IPS-18a (cell line): ENCODE measurements around the gene OPRM1.

Source experiments
- H3K27ac ChIP-seq: one replicate; pipeline ENCODE4 v1.5.1; 2013; ENCODE audit warnings: low read length
- H3K27me3 ChIP-seq: one replicate; pipeline ENCODE4 v1.6.1; 2013; ENCODE audit warnings: mild to moderate bottlenecking, low read length; ENCODE audit not compliant: control insufficient read depth, insufficient read depth
- H3K36me3 ChIP-seq: one replicate; pipeline ENCODE4 v1.6.1; 2013; ENCODE audit warnings: low read depth, low read length; ENCODE audit not compliant: control insufficient read depth
- H3K4me1 ChIP-seq: one replicate; pipeline ENCODE4 v1.6.1; 2013; ENCODE audit warnings: low read depth, low read length; ENCODE audit not compliant: control insufficient read depth
- H3K4me3 ChIP-seq: one replicate; pipeline ENCODE4 v1.5.1; 2013; ENCODE audit warnings: low read length
- H3K9ac ChIP-seq: one replicate; pipeline ENCODE4 v1.6.1; 2013; ENCODE audit warnings: mild to moderate bottlenecking, low read length, moderate library complexity
- H3K9me3 ChIP-seq: one replicate; pipeline ENCODE4 v1.6.1; 2013; ENCODE audit warnings: low read depth, low read length; ENCODE audit not compliant: control insufficient read depth

OPRM1 gene

GRCh38 chr6:154039231-154039842 lies at the start of gene OPRM1:
Gene OPRM1, plus strand, starts transcription at chr6:154039240. Its CDS starts 305 bp downstream, at chr6:154039545.
- Histone ChIP-seq H3K36me3 (no peaks in the 10 kb centered on the region), H3K4me1 (no peaks in the 10 kb centered on the region), H3K9ac (no peak within 1 kb of the TSS), H3K9me3 (no peaks in the 10 kb centered on the region), H3K27ac (no peak within 1 kb of the TSS), H3K27me3 (peaks cover 25% of the 10 kb centered on the region), H3K4me3 (peak within 1 kb of the TSS; percentile 76)

DNA sequence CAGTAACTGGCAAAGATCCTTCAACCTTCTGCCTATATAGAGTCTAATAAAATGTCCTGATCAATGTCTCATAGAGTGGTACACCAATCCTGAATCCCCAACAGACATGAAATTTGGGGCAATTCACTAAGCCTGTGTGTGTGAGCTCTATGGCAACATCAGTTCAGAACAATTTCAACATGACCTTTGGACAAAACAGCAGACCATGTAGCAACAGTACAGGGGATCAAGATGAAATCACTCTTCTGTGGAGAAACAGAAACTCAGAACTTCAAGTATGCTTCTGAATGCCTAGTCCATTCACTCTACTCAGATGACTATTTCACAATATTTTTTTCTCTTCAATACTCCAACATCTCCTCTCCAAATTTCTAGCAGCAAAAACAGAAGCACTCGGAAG lies 49.1 kb upstream of the OPRM1 start:
- H3K36me3 ChIP-seq, result no peaks in the 10 kb centered on the region
- H3K4me3 ChIP-seq, result no peak overlapping the region
- no peaks in the 10 kb centered on the region for H3K9me3 ChIP-seq
- peaks cover 5% of the 10 kb centered on the region for H3K4me1 ChIP-seq
- H3K27me3 ChIP-seq, result no peaks in the 10 kb centered on the region
- no peak overlapping the region for H3K9ac ChIP-seq
- no peak overlapping the region for H3K27ac ChIP-seq

DNA sequence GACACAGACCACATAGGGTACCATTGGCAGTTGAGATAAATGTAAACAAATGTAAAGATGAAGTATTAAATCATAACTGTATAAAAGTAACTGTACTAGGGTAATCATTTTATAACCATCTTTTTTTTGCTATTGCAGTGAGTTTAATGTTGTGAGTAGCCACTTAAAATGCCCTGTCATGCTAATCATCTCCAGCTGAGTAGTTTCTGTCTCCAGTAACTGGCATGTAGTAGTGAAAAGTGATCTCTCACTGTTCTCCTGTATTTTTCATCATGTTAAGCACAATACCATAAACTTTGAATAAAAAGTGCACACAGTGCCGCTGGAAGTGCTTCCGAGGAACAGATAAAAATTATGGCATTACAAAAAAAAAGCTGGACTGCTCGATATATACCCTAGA lies 45.0 kb upstream of the OPRM1 start:
- H3K27me3 ChIP-seq, result no peaks in the 10 kb centered on the region
- no peaks in the 10 kb centered on the region for H3K9me3 ChIP-seq
- H3K4me1 ChIP-seq, result peaks cover 4% of the 10 kb centered on the region
- H3K4me3 ChIP-seq, result no peak overlapping the region
- H3K27ac ChIP-seq, result no peak overlapping the region
- no peaks in the 10 kb centered on the region for H3K36me3 ChIP-seq
- no peak overlapping the region for H3K9ac ChIP-seq

- Histone ChIP-seq H3K27ac (no peak overlapping the region), H3K4me1 (peaks cover 4% of the 10 kb centered on the region), H3K9me3 (no peaks in the 10 kb centered on the region), H3K36me3 (no peaks in the 10 kb centered on the region), H3K4me3 (no peak overlapping the region), H3K27me3 (no peaks in the 10 kb centered on the region), H3K9ac (no peak overlapping the region)
Measured at GRCh38 chr6:153994811-153995210, 44.2 kb upstream of the OPRM1 start.

GRCh38 chr6:153997221-153997620 lies 41.8 kb upstream of the OPRM1 start:
- Histone ChIP-seq H3K4me3 (no peak overlapping the region), H3K9ac (no peak overlapping the region), H3K9me3 (no peaks in the 10 kb centered on the region), H3K27ac (no peak overlapping the region), H3K4me1 (peaks cover 4% of the 10 kb centered on the region), H3K36me3 (no peaks in the 10 kb centered on the region), H3K27me3 (no peaks in the 10 kb centered on the region)

- Histone ChIP-seq H3K4me3 (no peak overlapping the region), H3K36me3 (no peaks in the 10 kb centered on the region), H3K9ac (no peak overlapping the region), H3K4me1 (no peaks in the 10 kb centered on the region), H3K27ac (no peak overlapping the region), H3K27me3 (no peaks in the 10 kb centered on the region), H3K9me3 (no peaks in the 10 kb centered on the region)
Measured at GRCh38 chr6:154001494-154002285, 37.4 kb upstream of the OPRM1 start.

- Histone ChIP-seq H3K36me3 (no peaks in the 10 kb centered on the region), H3K9me3 (no peaks in the 10 kb centered on the region), H3K27me3 (no peaks in the 10 kb centered on the region), H3K9ac (no peak overlapping the region), H3K27ac (no peak overlapping the region), H3K4me3 (no peak overlapping the region), H3K4me1 (no peaks in the 10 kb centered on the region)
Measured at GRCh38 chr6:154002894-154003293, 36.1 kb upstream of the OPRM1 start.

- no peak overlapping the region for H3K27ac ChIP-seq
- H3K9ac ChIP-seq, result no peak overlapping the region
- H3K27me3 ChIP-seq, result no peaks in the 10 kb centered on the region
- no peak overlapping the region for H3K4me3 ChIP-seq
- no peaks in the 10 kb centered on the region for H3K9me3 ChIP-seq
- H3K36me3 ChIP-seq, result no peaks in the 10 kb centered on the region
- no peaks in the 10 kb centered on the region for H3K4me1 ChIP-seq
Measured at GRCh38 chr6:154010371-154010770, 28.7 kb upstream of the OPRM1 start.

DNA sequence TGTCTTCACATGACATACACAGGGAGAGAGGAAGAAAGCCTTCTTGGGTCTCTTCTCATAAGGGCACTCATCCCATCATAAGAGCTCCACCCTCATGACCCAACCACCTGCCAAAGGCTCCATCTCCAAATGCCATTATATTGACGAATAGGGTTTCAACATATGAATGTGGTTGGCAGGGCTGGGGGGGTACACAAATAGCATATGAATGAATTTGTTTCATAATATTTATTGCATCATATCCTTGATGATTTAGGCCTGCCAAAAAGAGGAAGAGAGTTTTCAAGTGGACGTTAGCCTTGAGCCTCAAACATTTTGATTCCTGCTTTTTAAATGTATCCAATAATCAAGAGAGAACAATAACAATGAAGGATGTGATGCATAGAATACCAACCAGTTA lies 26.2 kb upstream of the OPRM1 start:
- no peak overlapping the region for H3K4me3 ChIP-seq

DNA sequence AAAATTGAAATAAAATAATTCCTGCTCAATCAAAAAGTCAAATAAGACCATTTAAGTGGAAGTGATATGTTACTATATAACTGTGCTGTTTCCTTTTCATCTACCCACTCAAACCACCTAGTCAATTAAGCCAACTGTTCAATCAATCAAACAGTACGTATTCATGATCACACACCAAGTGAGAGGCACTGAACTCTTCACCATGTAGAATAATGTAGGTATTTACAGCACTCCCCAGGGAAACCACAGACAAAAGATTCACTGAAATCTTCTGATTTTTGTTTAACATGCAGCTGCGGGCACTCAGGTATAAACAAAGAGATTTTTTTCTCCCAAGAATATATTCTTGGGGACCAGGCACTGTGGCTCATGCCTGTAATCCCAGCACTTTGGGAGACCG lies 21.3 kb upstream of the OPRM1 start:
- no peak overlapping the region for H3K27ac ChIP-seq
- no peak overlapping the region for H3K4me3 ChIP-seq
- H3K27me3 ChIP-seq, result no peaks in the 10 kb centered on the region
- no peaks in the 10 kb centered on the region for H3K36me3 ChIP-seq
- H3K9ac ChIP-seq, result no peak overlapping the region
- no peaks in the 10 kb centered on the region for H3K4me1 ChIP-seq
- no peaks in the 10 kb centered on the region for H3K9me3 ChIP-seq

More for the DNA sequence above, 26.2 kb upstream of the OPRM1 start:
- no peaks in the 10 kb centered on the region for H3K36me3 ChIP-seq
- H3K9ac ChIP-seq, result no peak overlapping the region
- no peaks in the 10 kb centered on the region for H3K4me1 ChIP-seq
- no peak overlapping the region for H3K27ac ChIP-seq
- no peaks in the 10 kb centered on the region for H3K27me3 ChIP-seq
- H3K9me3 ChIP-seq, result no peaks in the 10 kb centered on the region

DNA sequence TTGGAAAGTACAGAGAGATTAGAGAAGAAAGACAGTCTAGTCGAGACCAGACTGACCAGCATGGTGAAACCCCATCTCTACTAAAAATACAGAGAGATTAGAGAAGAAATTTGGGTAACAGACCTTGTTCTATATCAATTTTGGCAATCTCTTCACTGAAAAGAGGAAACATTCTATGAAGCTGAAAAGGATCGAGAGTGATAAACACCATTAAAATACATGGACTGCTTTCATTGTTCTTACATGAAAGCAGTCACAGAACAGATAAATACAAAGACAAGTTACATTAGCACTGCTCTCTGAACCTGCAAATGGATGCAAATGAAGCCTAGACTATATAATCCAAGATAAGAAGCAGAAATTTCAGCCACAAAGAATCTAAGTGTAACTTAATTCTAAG lies 8.4 kb upstream of the OPRM1 start:
- H3K27ac ChIP-seq, result no peak overlapping the region
- no peaks in the 10 kb centered on the region for H3K9me3 ChIP-seq
- no peak overlapping the region for H3K4me3 ChIP-seq
- H3K27me3 ChIP-seq, result no peaks in the 10 kb centered on the region
- H3K36me3 ChIP-seq, result no peaks in the 10 kb centered on the region
- no peak overlapping the region for H3K9ac ChIP-seq
- H3K4me1 ChIP-seq, result no peaks in the 10 kb centered on the region

- Histone ChIP-seq H3K27ac (no peak overlapping the region), H3K4me1 (no peaks in the 10 kb centered on the region), H3K9me3 (no peaks in the 10 kb centered on the region), H3K4me3 (no peak overlapping the region), H3K9ac (no peak overlapping the region), H3K27me3 (peaks cover 25% of the 10 kb centered on the region), H3K36me3 (no peaks in the 10 kb centered on the region)
Measured at GRCh38 chr6:154041001-154041400, 2.0 kb downstream of the OPRM1 start.
